KMS-11 (cell line): ENCODE data around the gene TRDN.

Source experiments
- H2AFZ ChIP-seq: fragments of 200-600 bp; sonication (generic); 2 replicates; pipeline ENCODE4 v1.6.1; 2016; ENCODE audit warnings: antibody characterized with exemption, mixed run types, low read depth
- H3K27ac ChIP-seq: fragments of 200-600 bp; sonication (generic); 2 replicates; pipeline ENCODE4 v1.6.1; 2016; ENCODE audit warnings: mild to moderate bottlenecking, mixed run types
- H3K27me3 ChIP-seq: fragments of 200-600 bp; sonication (generic); 2 replicates; pipeline ENCODE4 v1.6.1; 2017; ENCODE audit warnings: mild to moderate bottlenecking, low read depth, mixed run types, moderate library complexity; ENCODE audit not compliant: insufficient read depth
- H3K36me3 ChIP-seq: fragments of 200-600 bp; sonication (generic); 2 replicates; pipeline ENCODE4 v1.6.1; 2017; ENCODE audit warnings: mild to moderate bottlenecking, mixed run types; ENCODE audit not compliant: insufficient read depth
- H3K4me1 ChIP-seq: fragments of 200-600 bp; sonication (generic); 2 replicates; pipeline ENCODE4 v1.6.1; 2016; ENCODE audit warnings: mild to moderate bottlenecking, low read depth, mixed run types; ENCODE audit not compliant: poor library complexity, severe bottlenecking
- H3K4me2 ChIP-seq: fragments of 200-600 bp; sonication (generic); 2 replicates; pipeline ENCODE4 v1.7.0; 2016; ENCODE audit warnings: mild to moderate bottlenecking, mixed run types
- H3K4me3 ChIP-seq: fragments of 200-600 bp; sonication (generic); IDR thresholded peaks from 2 replicates; pipeline ENCODE4 v1.6.1; 2017; ENCODE audit warnings: low read depth, low read length, mixed read lengths; ENCODE audit not compliant: insufficient read depth
- H3K79me2 ChIP-seq: fragments of 200-600 bp; sonication (generic); 2 replicates; pipeline ENCODE4 v1.6.1; 2016; ENCODE audit warnings: low read depth, mixed run types; ENCODE audit not compliant: insufficient read depth
- H3K9ac ChIP-seq: fragments of 200-600 bp; sonication (generic); 2 replicates; pipeline ENCODE4 v1.6.1; 2016; ENCODE audit warnings: mild to moderate bottlenecking, mixed run types
- H4K20me1 ChIP-seq: fragments of 200-600 bp; sonication (generic); 2 replicates; pipeline ENCODE4 v1.6.1; 2016; ENCODE audit warnings: mild to moderate bottlenecking, mixed run types; ENCODE audit not compliant: insufficient read depth
- CTCF ChIP-seq: fragments of 200-600 bp; sonication (generic); conservative IDR thresholded peaks from 2 replicates; pipeline ENCODE4 v1.6.1; 2017; ENCODE audit warnings: low read depth, mild to moderate bottlenecking, antibody characterized with exemption, low read length, moderate library complexity, mixed read lengths

The TRDN gene

DNA sequence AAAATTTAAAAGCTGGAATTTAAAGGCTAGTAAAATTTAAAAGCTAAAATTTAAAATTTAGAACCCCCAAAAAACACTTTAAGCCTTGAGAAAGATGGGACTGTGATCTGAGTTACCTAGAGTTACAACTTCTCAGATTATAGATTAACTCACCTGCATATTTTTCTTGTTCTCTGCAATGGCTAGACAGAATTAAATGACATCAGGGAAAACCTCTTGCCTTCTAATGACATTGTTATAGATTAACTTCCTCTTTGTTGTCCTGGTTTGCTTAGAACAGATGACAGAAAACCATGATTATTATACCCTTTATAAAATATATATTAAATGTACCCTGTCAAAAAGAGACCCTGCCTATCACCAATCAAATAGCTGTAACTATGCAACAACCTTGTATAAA lies 56.4 kb downstream of the TRDN start:
- TF ChIP-seq CTCF: no peak
- Histone ChIP-seq H3K4me1 (no peaks in the 10 kb centered on the region), H3K79me2 (no peaks in the 10 kb centered on the region), H3K9ac (no peak overlapping the region), H4K20me1 (no peaks in the 10 kb centered on the region), H3K36me3 (no peaks in the 10 kb centered on the region), H3K4me2 (no peak overlapping the region), H3K27ac (no peak overlapping the region), H3K27me3 (no peaks in the 10 kb centered on the region), H3K4me3 (no peak overlapping the region), H2AFZ (no peak overlapping the region)

DNA sequence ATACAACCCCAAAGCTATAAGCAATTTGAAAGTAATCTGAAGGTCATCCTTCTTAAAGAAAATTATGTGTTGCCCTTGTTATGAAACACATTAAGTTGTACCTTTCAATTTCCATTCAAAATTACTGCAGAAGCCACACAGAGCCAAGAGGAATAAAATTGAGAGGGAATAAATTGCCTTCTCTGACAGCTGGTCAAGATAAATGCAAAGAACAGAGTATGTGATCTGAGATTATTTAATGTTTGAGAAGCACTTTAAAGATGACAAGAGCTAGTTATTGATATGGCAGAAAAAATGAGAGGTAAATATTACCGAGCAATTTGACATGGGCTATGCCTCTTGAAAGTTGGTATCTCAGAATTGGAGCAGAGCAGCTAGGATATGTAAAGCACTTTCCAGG lies 61.6 kb downstream of the TRDN start:
- Histone ChIP-seq H2AFZ (no peak overlapping the region), H3K27ac (no peak overlapping the region), H3K4me1 (no peaks in the 10 kb centered on the region), H3K36me3 (no peaks in the 10 kb centered on the region), H4K20me1 (no peaks in the 10 kb centered on the region), H3K4me3 (no peak overlapping the region), H3K27me3 (no peaks in the 10 kb centered on the region), H3K79me2 (no peaks in the 10 kb centered on the region), H3K9ac (no peak overlapping the region), H3K4me2 (no peak overlapping the region)
- TF ChIP-seq CTCF: no peak

GRCh38 chr6:123570813-123571684 lies 65.7 kb downstream of the TRDN start:
- Histone ChIP-seq H2AFZ (no peak overlapping the region), H3K4me2 (no peak overlapping the region)

DNA sequence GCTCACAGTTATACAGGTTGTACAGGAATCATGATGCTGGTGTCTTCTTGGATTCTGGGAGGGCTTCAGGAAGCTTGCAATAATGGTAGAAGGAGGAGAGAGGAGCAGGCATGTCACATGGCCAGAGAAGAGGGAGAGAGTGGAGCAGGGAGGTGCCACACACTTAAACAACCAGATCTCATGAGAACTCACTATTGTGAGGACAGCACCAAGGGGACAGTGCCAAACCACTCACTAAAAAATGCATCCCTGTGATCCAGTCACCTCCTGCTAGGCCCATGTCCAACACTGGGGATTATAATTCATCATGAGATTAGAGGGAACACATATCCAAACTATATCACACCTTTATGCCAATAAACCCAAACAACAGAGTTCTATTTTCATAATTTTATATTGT lies 67.2 kb downstream of the TRDN start:
- Histone ChIP-seq H3K4me1 (no peaks in the 10 kb centered on the region), H3K36me3 (no peaks in the 10 kb centered on the region), H4K20me1 (no peaks in the 10 kb centered on the region), H3K79me2 (no peaks in the 10 kb centered on the region), H2AFZ (no peak overlapping the region), H3K9ac (no peak overlapping the region), H3K4me2 (no peak overlapping the region), H3K27me3 (no peaks in the 10 kb centered on the region), H3K27ac (no peak overlapping the region), H3K4me3 (no peak overlapping the region)
- TF ChIP-seq CTCF: no peak

More at GRCh38 chr6:123570813-123571684, 65.7 kb downstream of the TRDN start:
- H3K9ac ChIP-seq: no peak overlapping the region
- no peaks in the 10 kb centered on the region for H4K20me1 ChIP-seq
- no peak overlapping the region for H3K4me3 ChIP-seq
- no peaks in the 10 kb centered on the region for H3K36me3 ChIP-seq
- no peaks in the 10 kb centered on the region for H3K27me3 ChIP-seq
- no peak overlapping the region for H3K27ac ChIP-seq
- H3K79me2 ChIP-seq: no peaks in the 10 kb centered on the region
- no peak for TF ChIP-seq CTCF
- H3K4me1 ChIP-seq: no peaks in the 10 kb centered on the region
